ENCODE data around the gene NGEF.

GRCh38 chr2:232873909-232874641 lies 139.0 kb downstream of the NGEF start:
- no peak for TF ChIP-seq CTCF (IDR thresholded peaks at IDR 0.05)
- TF ChIP-seq POLR2A (IDR thresholded peaks at IDR 0.05) = no peak
- no peak for TF ChIP-seq EP300 (IDR thresholded peaks at IDR 0.05)

Measured in suprapubic skin (tissue), 3 donors.